Measurements from ENCODE around the gene ROR2.
A peak's percentile ranks its signal among the peaks of the same experiment; 100 is the strongest.

The ROR2 gene

DNA sequence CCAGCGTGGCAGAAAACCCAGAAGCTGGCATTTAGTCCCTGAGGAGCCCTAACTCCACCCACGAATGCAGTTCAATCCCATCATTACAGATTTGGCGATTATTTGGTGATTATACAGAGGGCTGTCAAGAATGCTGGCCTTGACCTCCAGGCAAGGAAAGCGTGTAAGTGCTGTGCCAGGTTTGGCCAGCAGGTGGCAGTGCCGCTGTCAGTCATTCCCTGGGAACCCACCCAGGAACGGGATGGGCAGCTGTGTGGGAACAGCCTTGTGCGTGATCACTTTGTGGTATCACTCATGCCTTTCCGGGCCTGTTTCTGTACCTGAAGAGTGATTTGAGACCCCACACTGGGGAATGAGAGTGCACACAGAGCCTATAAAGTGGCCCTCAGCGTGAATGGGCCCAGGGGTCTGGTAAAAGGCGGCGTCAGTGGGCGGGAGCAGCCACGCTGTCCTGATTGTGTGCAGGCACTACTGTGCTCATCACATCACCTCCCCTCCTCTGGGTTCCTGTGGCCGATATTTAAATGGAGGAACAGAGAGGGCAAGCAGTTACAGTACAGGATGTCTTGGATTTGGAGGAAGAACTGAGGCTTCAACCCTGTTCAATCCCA, 215.6 kb downstream of the ROR2 start:
- DNase-seq, result peak in 4 of 5 experiments; percentile 15 to 48 (median 32)

DNA sequence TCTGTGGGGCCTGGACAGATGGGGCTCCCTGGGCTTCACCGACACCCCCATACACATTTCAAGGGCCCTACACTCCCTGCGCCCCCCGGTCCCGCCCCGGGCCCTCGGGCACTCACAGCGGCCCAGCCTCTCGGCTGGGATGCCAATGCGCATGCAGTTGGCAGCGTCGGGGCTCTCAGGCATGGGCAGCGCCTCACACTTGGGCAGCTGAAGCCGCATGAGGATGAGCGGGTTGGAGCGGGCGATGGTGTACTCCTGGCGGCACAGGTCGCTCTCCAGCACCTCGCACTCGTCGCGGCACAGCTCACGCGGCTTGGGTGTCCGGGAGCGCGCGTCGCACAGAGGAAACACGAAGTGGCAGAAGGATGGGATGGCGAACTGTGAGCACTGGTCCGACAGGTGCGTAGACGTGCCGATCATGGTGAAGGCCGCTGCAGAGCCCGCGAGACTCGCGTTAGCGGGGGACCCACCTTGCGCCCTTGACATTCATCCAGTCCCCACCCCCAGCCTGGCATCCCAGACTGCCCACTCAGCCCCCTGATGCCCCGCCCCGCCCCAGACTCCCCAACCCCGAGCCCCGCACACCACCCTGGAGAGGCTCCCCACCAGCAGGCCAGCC, 216.9 kb downstream of the ROR2 start:
- no peak for DNase-seq

DNA sequence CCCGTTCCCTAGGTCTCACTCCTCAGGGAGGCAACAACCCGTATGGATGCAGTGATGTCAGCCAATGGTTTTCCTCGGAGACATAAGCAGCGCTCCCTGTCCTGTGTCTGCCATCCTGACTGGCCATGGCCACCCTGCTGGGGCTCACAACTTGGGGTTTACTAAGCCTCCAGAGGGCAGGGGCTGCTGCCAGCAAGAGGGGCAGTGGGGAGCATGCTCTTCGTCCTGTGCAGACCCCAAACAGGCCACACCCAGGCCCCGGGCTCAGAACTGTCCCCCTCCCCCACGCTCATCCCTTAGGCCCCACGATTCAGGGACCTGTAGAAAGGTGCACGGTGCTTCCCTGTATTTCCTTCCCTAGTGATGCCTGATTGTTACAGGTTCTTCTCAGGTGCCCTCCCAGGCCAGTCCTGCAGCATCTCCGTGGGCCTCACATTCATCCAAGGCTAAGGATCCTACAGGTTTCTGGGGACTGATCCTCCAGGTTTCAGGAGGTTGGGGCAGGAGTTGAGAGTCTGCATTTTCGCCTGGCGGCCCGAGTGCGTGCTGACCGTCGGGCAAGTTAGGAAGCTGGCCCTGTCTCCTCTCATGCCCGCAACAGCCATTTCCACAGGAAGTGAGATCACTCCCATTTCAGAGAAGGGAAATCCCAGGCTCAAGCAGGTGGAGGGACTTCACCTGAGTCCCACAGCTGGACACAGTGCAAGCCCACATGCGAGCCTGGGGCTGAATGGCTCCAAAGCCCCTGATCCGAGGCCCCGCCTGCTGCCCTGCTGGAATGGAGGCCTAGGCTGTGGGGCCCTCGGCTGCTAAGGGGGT, 217.6 kb downstream of the ROR2 start:
- DNase-seq, result no peak

DNA sequence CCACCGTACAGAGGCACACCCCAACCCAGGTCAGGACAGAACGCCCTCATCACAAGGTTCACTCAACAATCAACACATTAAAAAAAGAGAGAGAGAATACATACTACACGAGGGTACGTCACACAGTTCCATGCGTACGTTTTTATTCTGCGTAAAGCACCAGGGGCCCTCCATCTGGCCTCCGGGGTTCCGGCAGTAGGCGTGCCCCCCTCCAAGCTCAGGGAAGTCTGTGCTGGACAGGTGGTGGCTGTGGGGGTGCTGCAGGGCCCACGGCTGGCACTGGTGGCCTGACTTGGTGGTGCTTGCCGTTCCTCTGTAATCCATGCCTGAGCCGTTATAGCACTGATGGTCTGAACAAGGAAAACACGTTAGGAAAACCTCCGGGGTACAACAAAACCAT, 219.2 kb downstream of the ROR2 start:
- DNase-seq, result no peak

DNA sequence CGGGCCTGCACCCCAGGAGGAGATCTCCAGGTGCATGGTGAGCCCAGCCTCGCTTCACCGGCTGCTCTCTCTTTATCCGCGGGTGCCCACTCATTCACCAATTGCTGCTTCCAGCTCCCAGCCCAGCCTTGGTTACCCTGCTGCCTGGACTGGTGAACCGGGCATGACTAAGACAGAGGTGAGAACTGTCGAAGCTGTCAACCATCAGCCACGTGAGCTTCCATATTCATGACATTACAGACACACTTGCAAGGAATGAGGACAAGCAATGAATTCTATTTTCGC, 220.5 kb downstream of the ROR2 start:
- DNase-seq, result no peak

DNA sequence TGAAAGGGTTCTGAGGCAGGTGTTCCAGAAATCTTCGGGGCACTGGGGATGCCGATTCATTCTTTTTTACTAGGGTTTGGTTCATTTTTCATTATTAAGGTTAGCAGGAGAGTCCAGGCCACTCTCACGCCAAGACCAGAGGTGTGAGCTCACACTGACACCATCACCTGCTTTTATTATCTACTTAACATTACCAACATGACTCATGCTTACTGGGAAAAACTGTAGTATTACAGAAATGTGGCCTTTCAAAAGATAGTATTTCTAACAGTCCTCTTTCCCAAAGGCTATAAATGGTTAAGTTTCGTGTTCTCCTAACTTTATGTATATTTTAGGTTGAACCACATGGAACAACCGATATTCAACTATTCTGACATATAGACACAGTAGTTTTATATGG, 222.1 kb downstream of the ROR2 start:
- DNase-seq, result no peak

DNA sequence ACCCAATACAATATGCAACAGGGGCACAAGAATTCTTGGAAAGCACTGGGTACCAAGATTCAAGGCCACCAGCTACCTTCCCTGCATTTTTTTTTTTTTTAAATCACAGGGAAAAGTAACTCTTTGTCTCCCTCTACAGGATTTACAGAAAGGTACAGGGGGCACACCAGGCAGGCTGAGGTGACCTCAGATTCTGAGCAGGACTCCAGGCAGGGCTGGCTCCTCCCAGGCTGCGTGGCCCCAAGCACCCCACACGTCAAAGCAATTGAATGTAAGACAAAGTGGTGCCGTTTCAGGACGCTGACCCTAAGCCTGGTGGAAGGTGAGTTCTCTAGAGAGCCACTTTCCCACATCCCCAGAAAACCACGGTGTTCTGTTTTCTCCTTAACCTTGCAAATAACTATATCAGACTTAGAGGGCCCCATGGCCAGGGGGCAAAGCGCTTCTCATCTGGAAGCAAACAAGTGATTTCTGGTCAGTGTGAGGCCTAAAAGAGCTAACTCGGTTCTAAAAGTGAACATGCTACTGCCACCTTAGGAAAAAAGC, 222.6 kb downstream of the ROR2 start:
- peak in 1 of 5 experiments; percentile 64 for DNase-seq

DNA sequence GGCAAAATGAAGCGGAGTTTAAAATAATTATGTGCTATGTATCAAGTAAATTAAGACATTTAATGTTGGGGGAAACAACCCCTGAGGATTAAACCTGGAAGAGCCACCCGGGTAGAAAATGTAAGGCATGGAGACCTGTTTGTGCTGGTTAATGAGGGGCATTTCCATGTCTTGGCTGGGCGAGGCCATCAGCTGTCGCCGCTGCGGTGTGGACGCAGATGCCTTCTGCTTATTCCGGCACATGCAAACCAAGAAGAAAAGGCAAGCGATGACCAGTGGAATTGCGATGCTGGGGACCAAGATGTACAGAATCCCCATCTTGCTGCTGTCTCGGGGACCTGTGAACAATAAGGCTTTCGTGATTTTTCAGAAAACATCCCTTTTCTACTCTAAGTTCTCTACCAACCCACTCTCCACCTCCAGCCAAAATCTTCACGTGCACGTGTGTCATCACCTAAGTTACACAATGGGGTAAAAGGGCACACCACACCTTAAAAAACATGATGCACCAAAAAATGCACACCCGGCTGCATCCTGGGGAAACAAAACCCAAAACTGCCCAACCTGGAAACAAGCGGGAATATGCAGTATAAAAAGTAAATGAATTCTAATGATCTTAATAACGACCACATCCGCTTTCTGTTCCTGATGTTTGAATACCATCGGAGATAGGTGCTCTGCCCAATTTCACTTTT, 223.5 kb downstream of the ROR2 start:
- DNase-seq, result no peak

DNA sequence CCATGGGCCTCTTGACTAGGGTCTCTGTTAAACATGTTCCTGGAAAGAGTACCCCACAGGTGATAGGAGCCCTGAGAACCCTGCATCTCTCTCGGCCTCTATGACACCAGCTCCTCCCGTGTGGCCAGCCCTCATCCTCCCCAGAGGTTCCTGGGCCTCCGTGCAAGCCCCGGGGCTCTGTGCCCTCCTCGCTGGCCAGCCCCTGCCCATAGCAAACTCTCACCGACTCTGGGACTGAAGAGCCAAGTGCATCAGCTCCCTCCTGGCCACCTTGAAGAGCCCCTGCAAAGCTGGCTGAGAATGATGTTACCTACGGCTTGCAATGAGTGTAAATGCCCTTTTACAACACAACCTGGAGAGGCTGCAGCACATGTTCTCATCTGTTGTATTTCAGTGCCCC, 224.4 kb downstream of the ROR2 start:
- no peak for DNase-seq

DNA sequence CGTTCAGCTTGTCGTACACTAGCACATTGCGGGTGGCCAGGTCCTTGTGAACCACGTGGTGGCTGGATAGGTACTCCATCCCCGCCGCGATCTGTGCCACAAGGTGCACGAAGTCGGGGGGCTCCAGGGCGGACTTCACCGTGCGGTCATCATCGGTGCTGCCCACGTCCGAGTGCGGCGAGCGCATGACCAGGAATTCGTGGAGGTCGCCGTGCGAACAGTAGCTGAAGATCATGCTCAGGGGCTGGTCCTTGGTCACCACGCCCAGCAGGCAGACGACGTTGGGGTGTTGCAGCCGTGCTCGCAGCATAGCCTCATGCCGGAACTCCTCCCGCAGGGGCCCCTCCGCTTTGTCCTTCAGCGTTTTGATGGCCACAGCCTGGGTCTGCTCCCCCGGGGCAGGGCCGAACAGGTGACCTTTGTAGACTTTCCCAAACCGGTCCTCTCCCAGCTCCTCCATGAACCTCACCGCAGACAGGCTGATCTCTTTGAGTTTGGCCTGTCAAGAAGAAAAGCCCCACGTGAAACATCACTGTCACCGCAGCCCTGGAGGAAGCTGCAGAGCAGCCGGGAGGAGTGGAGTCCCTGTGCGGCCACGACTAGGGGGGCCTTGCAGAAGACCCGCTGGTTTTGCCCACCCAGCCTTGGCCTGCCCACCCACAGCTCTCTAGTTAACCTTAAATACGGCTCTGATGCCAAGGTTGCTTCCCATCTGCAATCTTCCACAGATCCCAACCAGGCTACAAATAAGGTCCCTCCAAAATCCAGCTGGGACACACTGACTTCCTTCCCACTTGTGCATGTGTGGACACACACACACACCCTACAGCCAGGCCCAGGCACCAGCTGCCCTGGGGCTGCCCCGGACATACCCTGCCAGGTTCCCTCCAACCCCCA, 225.2 kb downstream of the ROR2 start:
- DNase-seq, result no peak

DNA sequence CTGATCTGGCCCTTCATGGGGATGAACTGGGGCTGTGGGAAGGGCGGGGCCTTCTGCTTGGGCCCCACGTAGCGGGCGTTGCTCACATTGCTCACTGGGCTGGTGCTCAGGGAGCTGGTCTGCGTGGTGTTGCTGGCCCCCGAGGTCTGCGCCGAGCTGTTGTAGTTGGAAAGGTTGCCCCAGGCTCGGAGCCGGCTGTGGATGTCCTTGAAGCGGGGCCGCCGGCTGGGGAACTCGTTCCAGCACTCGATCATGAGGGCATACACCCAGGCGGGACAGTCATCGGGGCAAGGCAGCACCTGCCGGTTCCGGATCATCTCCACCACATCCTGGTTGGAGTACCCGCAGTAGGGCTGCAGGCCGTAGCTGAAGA, 226.0 kb downstream of the ROR2 start:
- no peak for DNase-seq

DNA sequence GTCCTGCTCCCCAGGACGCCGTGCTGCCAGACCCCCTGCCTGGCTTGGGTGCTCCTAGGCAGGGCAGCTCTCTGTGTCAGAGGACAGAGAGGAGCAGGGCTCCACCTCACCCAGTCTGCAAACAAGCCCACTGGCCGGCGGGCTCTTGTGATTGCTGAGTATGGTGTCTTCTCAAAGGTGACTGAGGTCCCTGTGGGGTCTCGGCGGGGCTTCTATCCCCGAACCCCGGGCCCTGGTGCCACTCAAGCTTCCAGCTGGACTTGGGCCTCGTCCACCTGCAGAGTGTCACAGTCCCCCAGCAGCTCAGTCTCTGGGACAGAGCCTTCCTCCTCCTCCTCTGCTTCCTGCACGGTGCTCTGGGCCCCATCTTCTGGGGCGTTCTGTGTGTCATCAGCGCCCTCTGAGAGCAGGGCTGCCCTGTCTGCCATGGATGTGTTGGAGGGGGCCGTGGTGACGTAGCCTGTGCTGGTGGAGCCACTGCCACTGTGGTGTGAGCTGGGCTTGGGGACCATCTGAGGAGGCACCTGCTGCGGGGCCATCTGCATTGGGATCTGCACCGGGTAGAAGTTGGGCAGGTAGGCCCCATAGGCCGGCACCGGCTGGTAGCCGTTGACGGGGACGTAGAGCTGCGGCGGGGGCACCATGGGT, 226.5 kb downstream of the ROR2 start:
- DNase-seq, result no peak

DNA sequence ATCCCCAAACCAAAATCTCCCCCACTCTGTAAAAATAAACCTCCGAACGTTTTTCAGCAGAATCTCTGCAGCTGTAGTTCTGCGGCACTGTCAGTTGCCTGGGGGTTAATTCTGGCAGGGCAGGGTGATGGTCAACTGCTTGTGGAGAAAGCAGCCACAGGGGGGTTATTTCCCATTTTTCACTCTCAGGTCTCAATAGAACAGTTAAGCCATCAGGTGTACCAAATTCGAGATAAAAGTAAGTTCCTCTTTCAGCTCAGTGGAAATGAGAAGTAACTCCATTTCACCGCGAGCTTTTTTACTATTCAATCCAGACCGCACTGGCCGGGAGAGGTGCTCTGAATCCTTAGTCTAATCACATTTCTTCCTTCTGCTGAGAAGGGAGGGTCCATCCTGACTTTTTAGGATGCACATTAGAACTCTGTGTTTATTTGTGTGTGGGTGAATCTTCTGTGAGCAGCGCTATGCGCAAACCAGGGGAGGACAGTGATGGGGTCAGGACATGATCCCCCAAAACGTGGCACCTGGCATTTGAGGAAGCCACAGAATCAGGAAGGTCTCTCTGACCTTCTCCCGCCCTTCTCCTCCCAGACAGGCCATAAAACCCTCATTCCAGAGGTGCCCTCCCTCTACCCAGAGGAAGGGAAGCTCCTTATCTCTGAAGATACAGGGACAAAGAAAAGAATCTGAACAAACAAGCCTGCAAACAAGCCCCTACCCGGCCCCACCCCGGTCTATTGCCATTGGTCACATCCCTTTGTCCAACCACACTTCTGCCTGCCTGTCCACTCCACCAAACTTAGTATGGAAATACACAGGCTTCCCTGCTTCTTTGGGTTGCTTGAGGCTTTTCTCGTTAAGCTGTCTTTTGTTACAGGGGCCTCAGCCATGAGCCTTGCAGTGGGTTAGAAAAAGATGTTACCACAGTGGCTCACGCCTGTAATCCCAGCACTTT, 229.0 kb downstream of the ROR2 start:
- peak in 1 of 5 experiments; percentile 18 for DNase-seq

DNA sequence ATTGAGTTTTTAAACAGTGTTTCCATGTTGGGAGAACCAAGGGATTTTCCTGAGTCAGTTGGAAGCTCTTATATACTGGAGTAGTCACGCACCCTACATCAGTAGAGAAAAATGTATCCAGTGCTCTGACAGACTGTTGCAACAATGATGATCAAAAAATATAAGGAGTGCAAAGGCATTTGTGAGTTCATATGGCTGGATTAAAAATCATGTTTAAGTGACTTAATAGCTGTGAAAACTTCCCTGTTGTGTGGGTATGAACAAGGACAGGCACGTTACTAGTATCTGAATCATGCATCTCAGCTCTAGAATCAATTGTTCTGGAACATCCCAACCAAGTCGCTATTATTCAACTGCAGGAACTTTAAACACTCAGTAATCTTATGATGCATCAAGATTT, 229.7 kb downstream of the ROR2 start:
- DNase-seq, result no peak

DNA sequence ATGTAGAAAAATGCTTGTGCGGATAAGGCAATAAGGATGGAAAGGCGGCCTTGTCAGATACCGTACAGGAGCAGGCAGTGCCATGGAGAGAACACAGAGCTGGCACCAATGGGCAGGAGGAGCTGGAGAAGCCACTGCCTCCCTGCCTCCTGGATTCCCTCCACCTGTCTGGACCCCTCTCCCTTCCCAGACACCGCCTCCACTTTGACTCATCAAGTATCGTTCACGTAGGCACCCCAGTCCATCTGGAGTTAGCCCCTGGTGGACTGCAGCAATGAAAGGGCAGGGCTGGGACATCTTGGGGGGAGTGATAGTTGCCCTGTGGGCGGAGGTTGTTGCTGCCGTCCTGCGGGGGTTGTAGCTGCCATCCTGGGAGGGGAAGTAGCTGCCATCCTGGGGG, 232.0 kb downstream of the ROR2 start:
- DNase-seq, result no peak

DNA sequence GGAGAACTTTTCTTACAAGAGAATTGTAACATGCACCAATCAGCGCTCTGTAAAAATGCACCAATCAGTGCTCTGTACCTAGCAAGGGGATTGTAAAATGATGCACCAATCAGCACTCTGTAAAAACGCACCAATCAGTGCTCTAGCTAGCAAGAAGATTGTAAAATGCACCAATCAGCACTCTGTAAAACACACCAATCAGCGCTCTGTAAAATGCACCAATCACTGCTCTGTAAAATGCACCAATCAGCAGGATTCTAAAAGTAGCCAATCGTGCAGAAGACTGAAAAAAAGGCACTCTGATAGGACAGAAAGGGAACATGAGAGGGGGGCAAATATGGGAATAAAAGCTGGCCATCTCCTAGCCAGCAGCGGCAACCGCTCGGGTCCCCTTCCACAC, 233.2 kb downstream of the ROR2 start:
- no peak for DNase-seq

DNA sequence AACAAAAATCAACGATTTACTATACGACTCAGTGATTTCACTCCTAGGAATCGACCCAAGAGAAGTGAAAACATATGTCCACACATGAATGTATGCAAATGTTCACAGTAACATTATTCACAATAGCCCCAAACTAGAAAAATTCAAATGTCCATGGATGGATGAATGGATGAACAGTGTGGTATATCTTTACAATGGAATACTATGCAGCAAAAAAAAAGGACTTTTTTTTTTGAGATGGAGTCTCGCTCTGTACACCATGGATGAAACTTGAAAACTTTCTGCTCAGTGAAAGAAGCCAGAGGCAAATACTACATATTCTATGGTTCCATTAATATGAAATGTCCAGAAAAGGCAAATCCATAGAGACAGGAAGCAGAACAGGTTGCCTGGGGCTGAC, 233.8 kb downstream of the ROR2 start:
- no peak for DNase-seq

DNA sequence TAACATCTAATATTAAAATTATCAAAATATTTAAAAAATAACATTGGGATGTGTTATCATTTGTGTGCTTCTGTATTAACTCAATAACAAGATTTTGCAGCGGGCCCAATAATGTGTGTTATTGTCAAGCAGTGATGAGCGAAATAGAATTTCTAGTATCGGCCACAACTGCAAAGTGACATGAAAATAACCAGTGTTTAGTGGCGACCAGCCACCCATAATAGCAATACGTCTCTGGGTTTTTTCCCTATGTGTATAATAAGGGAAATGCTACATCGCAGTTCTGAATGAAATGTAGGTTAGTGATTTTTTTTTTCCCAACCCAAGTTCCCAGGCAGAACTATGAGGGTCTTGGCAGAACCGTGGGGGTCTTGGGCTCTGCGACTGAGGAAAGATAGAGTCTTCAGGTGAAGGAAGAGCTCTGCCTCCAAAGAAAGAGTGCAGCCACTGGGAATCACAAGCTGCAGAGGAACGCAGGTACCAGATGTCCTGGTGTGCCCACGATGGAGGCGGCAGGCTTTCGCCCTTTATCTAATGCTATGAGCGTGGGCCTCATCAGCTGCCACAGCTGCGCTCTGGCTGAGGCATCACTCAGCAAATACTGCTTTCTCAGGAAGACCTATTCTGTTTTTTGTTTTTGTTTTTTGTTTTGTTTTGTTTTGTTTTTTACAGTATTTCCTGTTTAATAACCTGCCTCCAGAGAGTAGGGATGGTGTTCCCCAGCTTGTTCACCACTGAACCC, 235.0 kb downstream of the ROR2 start:
- DNase-seq, result no peak

DNA sequence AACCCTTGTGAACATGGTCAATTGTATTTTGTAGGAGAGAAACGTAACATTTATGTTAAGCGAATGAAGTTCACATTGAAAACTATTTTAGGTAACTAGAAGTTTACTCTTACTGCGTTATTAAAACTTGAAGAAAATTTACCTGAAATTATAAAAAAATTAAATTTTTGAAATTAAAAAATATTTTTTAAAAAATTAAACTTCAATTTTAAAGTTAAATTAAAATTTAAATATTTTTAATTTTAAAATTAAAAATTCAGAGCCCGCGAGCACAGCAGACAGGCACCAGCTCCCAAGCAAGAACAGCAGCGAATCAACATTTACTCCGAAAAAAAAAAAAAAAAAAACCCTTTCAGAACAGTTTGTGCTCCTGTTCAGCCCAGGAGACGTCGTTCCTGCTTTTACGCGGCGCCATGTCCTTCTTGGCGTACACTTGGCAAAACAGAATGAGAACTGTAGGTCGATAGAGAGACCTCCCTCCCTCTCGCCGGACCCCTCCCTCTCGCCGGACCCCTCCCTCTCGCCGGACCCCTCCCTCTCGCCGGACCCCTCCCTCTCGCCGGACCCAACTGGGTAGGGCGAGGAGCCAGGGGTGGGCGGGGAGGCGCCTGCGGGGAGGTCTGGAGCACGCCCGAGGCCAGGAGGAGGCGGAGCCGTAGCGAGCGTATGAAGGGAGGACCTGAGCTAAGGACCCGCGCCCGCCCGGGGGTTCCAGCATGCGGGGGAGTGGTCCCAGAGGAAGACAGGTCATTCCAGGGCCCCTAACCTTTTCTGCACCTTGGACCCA, 235.8 kb downstream of the ROR2 start:
- peak in 1 of 5 experiments; percentile 69 for DNase-seq
